ENCODE results near the gene CBX4.

CBX4 gene

DNA sequence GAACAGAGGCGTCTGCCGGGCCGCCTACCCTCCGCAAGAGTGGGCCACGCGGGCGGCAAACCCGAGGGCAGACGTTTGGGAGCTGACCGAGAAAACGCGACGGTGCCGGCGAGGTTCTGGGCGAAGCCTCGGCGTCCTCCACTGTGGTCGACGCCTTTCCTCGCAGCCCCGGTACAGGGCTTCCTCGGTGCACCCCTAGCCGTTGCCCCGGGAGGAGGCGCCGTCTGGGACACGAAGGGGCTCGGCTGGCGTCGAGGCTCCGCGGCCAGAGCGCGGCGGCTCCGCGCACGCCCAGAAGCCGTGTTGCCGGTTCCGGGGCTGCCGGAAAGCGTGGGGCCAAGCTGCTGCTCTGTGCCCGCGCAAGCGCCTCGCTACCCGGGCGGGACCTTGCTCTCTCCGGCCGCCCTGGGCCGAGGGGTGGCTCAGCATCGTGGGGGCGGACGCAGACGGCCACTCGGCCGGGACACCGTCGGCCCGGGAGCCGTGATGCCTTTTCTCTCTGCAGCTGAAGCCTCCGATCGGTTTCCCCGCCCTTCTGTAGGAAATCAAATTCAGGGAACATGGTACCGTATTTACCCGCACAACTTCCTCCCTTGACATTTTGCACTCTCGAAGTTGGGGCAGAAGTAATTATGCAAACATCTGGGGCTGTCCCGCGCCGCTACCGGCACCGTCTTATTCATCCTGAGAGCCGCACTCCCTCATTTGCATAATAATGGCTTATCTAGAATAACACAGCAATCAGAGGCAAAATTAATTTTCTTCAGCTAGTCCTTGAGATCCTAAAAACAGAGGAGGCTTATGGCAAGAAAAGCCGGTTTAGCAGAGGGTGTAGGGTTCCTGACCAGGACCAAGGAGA lies 35.0 kb downstream of the CBX4 start (continued):
- TF ChIP-seq, protein P1, sequence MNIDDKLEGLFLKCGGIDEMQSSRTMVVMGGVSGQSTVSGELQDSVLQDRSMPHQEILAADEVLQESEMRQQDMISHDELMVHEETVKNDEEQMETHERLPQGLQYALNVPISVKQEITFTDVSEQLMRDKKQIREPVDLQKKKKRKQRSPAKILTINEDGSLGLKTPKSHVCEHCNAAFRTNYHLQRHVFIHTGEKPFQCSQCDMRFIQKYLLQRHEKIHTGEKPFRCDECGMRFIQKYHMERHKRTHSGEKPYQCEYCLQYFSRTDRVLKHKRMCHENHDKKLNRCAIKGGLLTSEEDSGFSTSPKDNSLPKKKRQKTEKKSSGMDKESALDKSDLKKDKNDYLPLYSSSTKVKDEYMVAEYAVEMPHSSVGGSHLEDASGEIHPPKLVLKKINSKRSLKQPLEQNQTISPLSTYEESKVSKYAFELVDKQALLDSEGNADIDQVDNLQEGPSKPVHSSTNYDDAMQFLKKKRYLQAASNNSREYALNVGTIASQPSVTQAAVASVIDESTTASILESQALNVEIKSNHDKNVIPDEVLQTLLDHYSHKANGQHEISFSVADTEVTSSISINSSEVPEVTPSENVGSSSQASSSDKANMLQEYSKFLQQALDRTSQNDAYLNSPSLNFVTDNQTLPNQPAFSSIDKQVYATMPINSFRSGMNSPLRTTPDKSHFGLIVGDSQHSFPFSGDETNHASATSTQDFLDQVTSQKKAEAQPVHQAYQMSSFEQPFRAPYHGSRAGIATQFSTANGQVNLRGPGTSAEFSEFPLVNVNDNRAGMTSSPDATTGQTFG (tag by site-specific recombination; IDR thresholded peaks at IDR 0.05; ENCODE audit: borderline replicate concordance): no peak
- TF ChIP-seq ZEB2 (tag by site-specific recombination; IDR thresholded peaks at IDR 0.05): peak; percentile 46; the same call in 1 of the 2 replicates
- TF ChIP-seq, protein P2, sequence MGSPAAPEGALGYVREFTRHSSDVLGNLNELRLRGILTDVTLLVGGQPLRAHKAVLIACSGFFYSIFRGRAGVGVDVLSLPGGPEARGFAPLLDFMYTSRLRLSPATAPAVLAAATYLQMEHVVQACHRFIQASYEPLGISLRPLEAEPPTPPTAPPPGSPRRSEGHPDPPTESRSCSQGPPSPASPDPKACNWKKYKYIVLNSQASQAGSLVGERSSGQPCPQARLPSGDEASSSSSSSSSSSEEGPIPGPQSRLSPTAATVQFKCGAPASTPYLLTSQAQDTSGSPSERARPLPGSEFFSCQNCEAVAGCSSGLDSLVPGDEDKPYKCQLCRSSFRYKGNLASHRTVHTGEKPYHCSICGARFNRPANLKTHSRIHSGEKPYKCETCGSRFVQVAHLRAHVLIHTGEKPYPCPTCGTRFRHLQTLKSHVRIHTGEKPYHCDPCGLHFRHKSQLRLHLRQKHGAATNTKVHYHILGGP (tag by site-specific recombination; IDR thresholded peaks at IDR 0.05): no peak
- no peak for TF ChIP-seq ZNF596 (tag by site-specific recombination; IDR thresholded peaks at IDR 0.05)
- TF ChIP-seq ZBTB7A (tag by site-specific recombination; IDR thresholded peaks at IDR 0.05; ENCODE audit: low read depth): no peak
- TF ChIP-seq, protein P3, sequence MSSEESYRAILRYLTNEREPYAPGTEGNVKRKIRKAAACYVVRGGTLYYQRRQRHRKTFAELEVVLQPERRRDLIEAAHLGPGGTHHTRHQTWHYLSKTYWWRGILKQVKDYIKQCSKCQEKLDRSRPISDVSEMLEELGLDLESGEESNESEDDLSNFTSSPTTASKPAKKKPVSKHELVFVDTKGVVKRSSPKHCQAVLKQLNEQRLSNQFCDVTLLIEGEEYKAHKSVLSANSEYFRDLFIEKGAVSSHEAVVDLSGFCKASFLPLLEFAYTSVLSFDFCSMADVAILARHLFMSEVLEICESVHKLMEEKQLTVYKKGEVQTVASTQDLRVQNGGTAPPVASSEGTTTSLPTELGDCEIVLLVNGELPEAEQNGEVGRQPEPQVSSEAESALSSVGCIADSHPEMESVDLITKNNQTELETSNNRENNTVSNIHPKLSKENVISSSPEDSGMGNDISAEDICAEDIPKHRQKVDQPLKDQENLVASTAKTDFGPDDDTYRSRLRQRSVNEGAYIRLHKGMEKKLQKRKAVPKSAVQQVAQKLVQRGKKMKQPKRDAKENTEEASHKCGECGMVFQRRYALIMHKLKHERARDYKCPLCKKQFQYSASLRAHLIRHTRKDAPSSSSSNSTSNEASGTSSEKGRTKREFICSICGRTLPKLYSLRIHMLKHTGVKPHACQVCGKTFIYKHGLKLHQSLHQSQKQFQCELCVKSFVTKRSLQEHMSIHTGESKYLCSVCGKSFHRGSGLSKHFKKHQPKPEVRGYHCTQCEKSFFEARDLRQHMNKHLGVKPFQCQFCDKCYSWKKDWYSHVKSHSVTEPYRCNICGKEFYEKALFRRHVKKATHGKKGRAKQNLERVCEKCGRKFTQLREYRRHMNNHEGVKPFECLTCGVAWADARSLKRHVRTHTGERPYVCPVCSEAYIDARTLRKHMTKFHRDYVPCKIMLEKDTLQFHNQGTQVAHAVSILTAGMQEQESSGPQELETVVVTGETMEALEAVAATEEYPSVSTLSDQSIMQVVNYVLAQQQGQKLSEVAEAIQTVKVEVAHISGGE (tag by site-specific recombination; conservative IDR thresholded peaks at IDR 0.05; ENCODE audit: low read depth): peak; percentile 65
- TF ChIP-seq ZIC2 (tag by site-specific recombination; IDR thresholded peaks at IDR 0.05): no peak
- no peak for TF ChIP-seq ZNF571 (tag by site-specific recombination; IDR thresholded peaks at IDR 0.05)
- TF ChIP-seq, protein P4, sequence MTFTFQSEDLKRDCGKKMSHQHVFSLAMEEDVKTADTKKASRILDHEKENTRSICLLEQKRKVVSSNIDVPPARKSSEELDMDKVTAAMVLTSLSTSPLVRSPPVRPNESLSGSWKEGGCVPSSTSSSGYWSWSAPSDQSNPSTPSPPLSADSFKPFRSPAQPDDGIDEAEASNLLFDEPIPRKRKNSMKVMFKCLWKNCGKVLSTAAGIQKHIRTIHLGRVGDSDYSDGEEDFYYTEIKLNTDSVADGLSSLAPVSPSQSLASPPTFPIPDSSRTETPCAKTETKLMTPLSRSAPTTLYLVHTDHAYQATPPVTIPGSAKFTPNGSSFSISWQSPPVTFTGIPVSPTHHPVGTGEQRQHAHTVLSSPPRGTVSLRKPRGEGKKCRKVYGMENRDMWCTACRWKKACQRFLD (tag by site-specific recombination; IDR thresholded peaks at IDR 0.05): no peak
- TF ChIP-seq, protein P5, sequence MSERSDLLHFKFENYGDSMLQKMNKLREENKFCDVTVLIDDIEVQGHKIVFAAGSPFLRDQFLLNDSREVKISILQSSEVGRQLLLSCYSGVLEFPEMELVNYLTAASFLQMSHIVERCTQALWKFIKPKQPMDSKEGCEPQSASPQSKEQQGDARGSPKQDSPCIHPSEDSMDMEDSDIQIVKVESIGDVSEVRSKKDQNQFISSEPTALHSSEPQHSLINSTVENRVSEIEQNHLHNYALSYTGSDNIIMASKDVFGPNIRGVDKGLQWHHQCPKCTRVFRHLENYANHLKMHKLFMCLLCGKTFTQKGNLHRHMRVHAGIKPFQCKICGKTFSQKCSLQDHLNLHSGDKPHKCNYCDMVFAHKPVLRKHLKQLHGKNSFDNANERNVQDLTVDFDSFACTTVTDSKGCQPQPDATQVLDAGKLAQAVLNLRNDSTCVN (tag by site-specific recombination; optimal IDR thresholded peaks at IDR 0.05): peak; percentile 58
- TF ChIP-seq, protein P6, sequence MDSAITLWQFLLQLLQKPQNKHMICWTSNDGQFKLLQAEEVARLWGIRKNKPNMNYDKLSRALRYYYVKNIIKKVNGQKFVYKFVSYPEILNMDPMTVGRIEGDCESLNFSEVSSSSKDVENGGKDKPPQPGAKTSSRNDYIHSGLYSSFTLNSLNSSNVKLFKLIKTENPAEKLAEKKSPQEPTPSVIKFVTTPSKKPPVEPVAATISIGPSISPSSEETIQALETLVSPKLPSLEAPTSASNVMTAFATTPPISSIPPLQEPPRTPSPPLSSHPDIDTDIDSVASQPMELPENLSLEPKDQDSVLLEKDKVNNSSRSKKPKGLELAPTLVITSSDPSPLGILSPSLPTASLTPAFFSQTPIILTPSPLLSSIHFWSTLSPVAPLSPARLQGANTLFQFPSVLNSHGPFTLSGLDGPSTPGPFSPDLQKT (IDR thresholded peaks at IDR 0.05; ENCODE audit: borderline replicate concordance, low read depth, low read length): no peak
- no peak for TF ChIP-seq HOXD13 (CRISPR knock-in tag; IDR thresholded peaks at IDR 0.05; ENCODE audit: borderline replicate concordance)
- no peak for TF ChIP-seq ZBTB1 (tag by site-specific recombination; IDR thresholded peaks at IDR 0.05)
- TF ChIP-seq ZBTB17 (tag by site-specific recombination; IDR thresholded peaks at IDR 0.05): peak; percentile 77
- no peak for TF ChIP-seq ZNF626 (tag by site-specific recombination; IDR thresholded peaks at IDR 0.05)
- TF ChIP-seq, protein P7, sequence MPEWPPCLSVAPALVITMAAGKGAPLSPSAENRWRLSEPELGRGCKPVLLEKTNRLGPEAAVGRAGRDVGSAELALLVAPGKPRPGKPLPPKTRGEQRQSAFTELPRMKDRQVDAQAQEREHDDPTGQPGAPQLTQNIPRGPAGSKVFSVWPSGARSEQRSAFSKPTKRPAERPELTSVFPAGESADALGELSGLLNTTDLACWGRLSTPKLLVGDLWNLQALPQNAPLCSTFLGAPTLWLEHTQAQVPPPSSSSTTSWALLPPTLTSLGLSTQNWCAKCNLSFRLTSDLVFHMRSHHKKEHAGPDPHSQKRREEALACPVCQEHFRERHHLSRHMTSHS (tag by site-specific recombination; IDR thresholded peaks at IDR 0.05): no peak
- TF ChIP-seq ZNF133 (tag by site-specific recombination; IDR thresholded peaks at IDR 0.05): no peak
- TF ChIP-seq, protein P8, sequence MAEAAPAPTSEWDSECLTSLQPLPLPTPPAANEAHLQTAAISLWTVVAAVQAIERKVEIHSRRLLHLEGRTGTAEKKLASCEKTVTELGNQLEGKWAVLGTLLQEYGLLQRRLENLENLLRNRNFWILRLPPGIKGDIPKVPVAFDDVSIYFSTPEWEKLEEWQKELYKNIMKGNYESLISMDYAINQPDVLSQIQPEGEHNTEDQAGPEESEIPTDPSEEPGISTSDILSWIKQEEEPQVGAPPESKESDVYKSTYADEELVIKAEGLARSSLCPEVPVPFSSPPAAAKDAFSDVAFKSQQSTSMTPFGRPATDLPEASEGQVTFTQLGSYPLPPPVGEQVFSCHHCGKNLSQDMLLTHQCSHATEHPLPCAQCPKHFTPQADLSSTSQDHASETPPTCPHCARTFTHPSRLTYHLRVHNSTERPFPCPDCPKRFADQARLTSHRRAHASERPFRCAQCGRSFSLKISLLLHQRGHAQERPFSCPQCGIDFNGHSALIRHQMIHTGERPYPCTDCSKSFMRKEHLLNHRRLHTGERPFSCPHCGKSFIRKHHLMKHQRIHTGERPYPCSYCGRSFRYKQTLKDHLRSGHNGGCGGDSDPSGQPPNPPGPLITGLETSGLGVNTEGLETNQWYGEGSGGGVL (tag by site-specific recombination; IDR thresholded peaks at IDR 0.05): 0 out of 2 replicates have a peak, but pooled peaks have one; percentile 17
- TF ChIP-seq ZNF701 (tag by site-specific recombination; IDR thresholded peaks at IDR 0.05): no peak
- TF ChIP-seq MYNN (tag by site-specific recombination; IDR thresholded peaks at IDR 0.05; ENCODE audit: borderline replicate concordance): no peak
- TF ChIP-seq ZNF24 (tag by site-specific recombination; IDR thresholded peaks at IDR 0.05): 0 out of 2 replicates have a peak, but pooled peaks have one; percentile 48
- TF ChIP-seq ZBTB20 (tag by site-specific recombination; IDR thresholded peaks at IDR 0.05): peak; percentile 99
- TF ChIP-seq ZFP41 (tag by site-specific recombination; IDR thresholded peaks at IDR 0.05; ENCODE audit: borderline replicate concordance): no peak
- TF ChIP-seq ZNF549 (tag by site-specific recombination; IDR thresholded peaks at IDR 0.05): no peak
- no peak for TF ChIP-seq ZNF555 (tag by site-specific recombination; conservative IDR thresholded peaks at IDR 0.05)
